Fibroblast of upper back skin (primary cell): ENCODE measurements around the gene PRKN.

Experiments
- DNase-seq: peaks from one replicate; pipeline ENCODE4 v3.0.0-alpha.2; 2013

PRKN gene

GRCh38 chr6:161744211-161745067 lies 983.1 kb downstream of the PRKN start:
- DNase-seq, result peak; percentile 38

- DNase-seq, result no peak
Observed at GRCh38 chr6:161743509-161744178, 983.9 kb downstream of the PRKN start.

GRCh38 chr6:161740486-161740885 lies 987.1 kb downstream of the PRKN start:
- DNase-seq, result no peak

GRCh38 chr6:161736781-161737292 lies 990.7 kb downstream of the PRKN start:
- peak; percentile 25 for DNase-seq

GRCh38 chr6:161736326-161736725 lies 991.2 kb downstream of the PRKN start:
- DNase-seq, result no peak

- DNase-seq, result no peak
Observed at GRCh38 chr6:161732594-161732993, 995.0 kb downstream of the PRKN start.

GRCh38 chr6:161727083-161727833 lies 1000.3 kb downstream of the PRKN start:
- no peak for DNase-seq

GRCh38 chr6:161722394-161722793 lies 1005.2 kb downstream of the PRKN start:
- DNase-seq, result no peak

GRCh38 chr6:161721511-161721910 lies 1006.1 kb downstream of the PRKN start:
- DNase-seq, result no peak

- DNase-seq, result no peak
Observed at GRCh38 chr6:161716176-161716575, 1011.4 kb downstream of the PRKN start.

GRCh38 chr6:161711938-161712337 lies 1015.6 kb downstream of the PRKN start:
- no peak for DNase-seq

GRCh38 chr6:161711515-161711914 lies 1016.1 kb downstream of the PRKN start:
- DNase-seq, result no peak

- DNase-seq, result no peak
Observed at GRCh38 chr6:161710698-161711097, 1016.9 kb downstream of the PRKN start.

- DNase-seq, result no peak
Observed at GRCh38 chr6:161701056-161701455, 1026.5 kb downstream of the PRKN start.

GRCh38 chr6:161696801-161697200 lies 1030.8 kb downstream of the PRKN start:
- peak; percentile 14 for DNase-seq

GRCh38 chr6:161694995-161695394 lies 1032.6 kb downstream of the PRKN start:
- peak; percentile 50 for DNase-seq

- no peak for DNase-seq
Observed at GRCh38 chr6:161686655-161687054, 1040.9 kb downstream of the PRKN start.

GRCh38 chr6:161684731-161685475 lies 1042.7 kb downstream of the PRKN start:
- DNase-seq, result peak; percentile 77

GRCh38 chr6:161683400-161683799 lies 1044.2 kb downstream of the PRKN start:
- no peak for DNase-seq

- no peak for DNase-seq
Observed at GRCh38 chr6:161682982-161683381, 1044.6 kb downstream of the PRKN start.

GRCh38 chr6:161679980-161680538 lies 1047.5 kb downstream of the PRKN start:
- no peak for DNase-seq

GRCh38 chr6:161677188-161677587 lies 1050.4 kb downstream of the PRKN start:
- no peak for DNase-seq
